T1000 (cell line): Measurements from ENCODE around the gene LONP2.
A peak's percentile ranks its signal among the peaks of the same experiment; 100 is the strongest.
"Not testable (repeated sequence)": the region's sequence is repeated elsewhere in the genome, so short reads cannot be mapped to it uniquely, and the experiment has no call there.

Source experiments
- DNase-seq: peaks from one replicate; lab custom pipeline; 2025; ENCODE audit warnings: mixed read lengths; lab: John Stamatoyannopoulos, UW

The LONP2 gene

DNA sequence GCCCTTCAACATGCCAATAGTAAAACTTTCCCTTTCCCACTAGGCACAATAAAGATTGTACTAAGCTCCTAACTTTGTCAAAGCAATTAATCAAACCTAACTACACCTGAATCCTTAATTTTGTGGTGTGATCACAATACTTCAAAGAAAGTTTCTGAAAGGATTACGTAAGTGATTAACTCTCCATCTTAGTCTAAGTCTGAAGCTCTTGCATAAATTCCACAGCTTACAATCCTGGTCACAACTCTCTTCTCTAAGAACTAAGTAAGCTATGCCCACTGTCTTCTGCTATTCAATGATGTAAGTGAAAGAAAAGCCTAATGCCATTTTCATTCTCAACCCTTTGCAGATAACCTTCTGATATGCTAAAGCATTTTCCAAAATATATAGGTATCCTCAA is 125.7 kb downstream of the LONP2 start:
- no peak for DNase-seq

DNA sequence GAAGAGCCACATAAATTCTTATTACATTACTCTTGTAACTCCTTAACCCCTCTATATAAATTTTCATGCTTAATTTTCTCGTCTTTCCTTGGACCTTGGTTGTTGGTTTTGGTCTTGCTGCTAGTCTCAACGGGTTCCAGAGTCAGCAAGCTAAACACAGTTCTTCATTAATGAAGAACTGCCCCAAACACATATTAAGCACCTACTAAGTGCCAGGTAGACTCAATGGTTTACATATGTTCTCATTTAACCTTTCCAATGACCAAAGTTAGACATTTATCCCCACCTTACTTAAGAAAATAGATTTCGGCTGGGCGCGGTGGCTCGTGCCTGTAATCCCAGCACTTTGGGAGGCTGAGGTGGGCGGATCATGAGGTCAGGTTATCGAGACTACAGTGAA is 126.1 kb downstream of the LONP2 start:
- DNase-seq, result no peak

DNA sequence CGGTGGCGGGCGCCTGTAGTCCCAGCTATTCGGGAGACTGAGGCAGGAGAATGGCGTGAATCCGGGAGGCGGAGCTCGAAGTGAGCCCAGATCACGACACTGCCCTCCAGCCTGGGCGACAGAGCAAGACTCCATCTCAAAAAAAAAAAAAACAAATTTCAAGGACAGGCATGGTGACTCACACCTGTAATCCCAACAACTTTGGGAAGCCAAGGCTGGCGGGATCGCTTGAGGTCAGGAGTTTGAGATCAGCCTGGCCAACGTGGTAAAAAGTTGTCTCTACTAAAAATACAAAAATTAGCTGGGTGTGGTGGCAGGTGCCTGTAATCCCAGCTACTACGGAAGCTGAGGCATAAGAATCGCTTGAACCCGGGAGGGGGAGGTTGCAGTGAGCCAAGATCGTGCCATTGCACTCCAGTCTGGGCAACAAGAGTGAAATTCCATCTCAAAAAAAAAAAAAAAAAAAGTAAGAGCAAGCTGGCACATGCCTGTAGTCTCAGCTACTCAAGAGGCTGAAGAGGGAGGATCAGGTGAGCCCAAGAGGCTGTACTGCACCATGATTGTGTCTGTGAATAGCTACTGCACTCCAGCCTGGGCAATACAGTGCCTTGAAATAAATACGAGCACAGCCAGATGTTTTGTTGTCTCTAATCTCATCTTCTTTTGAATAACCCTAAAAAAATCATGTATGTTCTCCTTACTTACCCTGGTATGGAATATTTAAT is 126.7 kb downstream of the LONP2 start:
- not testable (repeated sequence) for DNase-seq

DNA sequence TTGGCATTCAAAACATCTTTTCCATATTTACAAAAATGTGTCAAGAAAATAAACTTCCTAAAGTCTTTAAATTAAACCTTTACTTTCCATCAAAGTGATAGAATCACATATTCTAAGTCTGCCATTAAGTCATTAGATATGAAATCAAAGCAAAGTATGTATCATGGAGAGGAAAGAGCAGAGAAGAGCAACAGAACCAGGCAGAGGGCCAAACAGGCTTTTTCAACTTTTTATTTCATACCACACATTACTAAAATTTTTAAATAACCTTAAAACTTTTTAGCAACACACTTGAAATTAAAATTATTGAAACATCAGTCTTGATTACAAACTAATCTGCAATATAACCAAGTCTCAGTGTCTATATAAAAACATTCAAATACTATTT is 127.3 kb downstream of the LONP2 start:
- DNase-seq, result no peak

DNA sequence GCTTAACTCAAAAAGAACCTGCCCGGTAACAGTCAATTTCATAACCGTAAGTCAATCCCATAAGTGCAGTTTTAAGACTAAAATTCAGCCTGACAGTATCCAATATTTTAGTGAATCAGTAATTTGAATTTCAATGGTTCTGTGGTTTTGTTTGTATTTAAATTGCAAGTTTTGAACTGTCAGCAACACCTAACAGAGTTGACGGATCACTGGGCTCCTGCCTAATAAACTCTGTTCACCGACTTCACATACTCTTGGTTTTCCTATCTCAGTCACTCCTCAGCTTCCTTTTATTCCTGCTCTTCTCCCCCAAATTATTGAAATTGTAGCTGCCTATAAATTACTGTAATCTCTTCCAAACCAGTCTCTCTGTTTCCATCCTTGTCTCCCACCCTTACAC is 128.6 kb downstream of the LONP2 start:
- no peak for DNase-seq

DNA sequence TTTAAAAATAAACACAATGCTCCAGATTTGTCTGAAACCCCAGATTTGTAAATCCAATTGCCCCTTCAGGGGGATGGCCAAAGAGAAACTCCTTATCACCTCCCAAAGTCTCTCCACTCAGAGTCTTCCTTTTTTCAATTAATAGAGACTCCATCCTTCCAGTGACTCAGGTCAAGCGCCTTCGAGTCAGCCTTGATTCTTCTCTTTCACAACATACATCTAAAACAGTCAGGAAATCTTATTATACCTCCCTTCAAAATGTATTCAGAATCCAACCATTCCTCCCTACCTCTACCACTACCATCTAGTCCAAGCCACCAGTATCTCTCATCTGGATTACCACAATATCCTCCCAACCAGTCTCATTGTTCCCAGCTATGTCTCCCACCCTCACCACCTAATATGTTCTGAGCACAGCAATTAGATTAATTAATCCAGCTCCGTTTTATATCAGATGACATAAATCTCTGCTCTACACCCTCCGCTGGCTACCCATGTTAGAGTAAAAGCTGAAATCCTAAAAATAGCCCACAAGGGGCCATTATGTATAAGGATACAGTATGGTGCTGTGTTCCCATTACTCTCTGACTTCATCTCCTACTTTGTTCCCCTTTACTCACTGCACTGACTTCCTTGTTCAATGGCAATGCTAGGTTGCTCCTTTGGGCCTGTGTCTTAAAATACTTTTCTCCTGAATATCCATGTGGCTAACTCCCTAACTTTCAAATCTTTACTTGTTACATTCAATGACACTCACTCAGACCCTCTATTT is 129.3 kb downstream of the LONP2 start:
- DNase-seq, result no peak

DNA sequence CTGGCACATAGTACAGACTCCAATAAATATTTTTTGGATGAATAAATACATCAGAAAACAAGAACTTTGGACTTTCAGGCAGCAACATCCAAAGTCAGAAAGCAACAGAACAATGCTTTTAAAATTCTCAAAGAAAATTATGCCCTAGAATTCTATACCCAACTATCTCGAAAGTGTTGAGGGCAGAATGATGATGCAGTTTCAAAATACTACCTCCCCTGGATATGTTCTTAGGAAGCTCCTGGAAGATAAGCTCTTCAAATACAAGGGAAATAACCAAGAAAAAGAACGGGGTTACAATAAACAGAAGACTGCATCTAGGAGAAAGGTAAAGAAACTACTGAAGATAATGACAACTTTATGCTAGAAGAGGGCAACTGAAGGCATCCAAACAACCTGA is 130.2 kb downstream of the LONP2 start:
- DNase-seq, result no peak

DNA sequence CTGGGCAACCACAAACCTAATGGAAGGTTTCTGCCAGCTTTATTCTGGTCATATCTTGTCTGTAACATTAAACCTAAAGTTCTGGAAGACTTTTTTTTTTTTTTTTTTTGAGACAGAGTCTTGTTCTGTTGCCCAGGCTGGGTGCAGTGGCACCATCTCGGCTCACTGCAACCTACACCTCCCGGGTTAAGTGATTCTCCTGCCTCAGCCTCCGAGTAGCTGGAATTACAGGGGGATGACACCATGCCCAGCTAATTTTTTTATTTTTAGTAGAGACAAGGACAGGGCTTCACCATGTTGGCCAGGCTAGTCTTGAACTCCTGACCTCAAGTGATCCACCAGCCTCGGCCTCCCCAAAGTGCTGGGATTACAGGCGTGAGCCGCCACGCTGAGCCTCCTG is 133.2 kb downstream of the LONP2 start:
- DNase-seq, result not testable (repeated sequence)

DNA sequence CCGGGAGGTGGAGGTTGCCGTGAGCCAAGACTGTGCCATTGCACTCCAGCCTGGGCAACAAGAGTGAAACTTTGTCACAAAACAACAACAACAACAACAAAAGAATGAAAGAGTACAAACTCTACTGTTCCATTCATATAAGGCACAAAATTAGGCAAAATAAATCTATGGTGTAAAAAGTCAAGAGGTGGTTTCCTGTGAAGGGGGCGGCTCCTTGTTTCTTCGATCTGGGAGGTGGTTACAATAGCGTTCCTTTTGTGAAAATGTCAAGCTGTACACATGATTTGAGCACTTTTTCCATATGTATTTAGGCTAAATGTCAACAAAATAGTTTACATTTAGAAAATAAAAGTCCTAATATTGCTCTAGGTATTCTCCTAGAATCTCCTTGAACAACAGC is 134.2 kb downstream of the LONP2 start:
- no peak for DNase-seq

DNA sequence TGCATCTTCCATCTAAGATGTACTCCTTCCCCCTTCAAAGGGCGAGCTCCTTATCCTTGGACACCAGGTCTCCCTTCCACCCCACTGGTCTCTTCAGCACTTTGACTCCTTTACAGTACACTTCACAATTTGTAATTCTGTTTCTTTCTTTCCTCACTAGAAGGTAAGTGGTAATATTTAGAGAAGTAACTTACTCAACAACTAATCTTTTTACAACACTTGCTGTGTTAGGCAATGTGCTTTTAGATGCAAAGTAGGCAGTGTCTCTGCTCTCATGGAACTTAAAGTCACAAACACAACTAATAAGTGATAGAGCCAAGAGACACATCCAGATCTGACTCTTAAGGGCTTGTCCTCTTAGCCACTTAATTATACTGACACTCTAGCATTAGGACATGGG is 134.7 kb downstream of the LONP2 start:
- DNase-seq, result no peak

DNA sequence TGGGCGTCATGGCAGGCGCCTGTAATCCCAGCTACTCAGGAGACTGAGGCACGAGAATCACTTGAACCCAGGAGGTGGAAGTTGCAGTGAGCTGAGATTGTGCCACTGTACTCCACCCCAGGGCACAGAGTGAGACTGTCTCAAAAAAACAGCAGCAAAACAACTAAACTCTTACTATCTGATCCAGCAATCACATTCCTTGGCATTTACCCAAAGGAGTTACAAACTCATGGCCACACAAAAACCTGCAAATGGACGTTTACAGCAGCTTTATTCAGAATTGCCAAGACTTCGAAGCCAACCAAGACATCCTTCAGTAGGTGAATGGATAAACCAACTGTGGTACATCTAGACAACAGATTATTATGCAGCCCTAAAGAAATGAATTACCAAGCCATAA is 137.1 kb downstream of the LONP2 start:
- no peak for DNase-seq

DNA sequence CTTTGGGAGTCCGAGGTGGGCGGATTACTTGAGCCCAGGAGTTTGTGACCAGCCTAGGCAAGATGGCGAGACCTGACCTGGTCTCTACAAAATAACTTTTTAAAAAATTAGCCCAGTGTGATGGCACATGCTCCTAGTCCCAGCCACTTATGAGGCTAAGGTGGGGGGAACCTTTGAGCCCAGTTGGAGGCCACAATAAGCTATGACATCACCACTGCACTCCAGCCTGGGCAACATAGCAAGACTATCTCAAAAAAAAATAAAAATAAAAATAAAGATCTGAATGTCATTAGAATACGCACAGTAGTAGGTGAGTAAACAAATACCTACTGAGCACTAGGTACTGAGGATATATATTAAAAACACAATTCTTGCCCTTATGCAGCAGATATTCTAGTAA is 138.0 kb downstream of the LONP2 start:
- no peak for DNase-seq

DNA sequence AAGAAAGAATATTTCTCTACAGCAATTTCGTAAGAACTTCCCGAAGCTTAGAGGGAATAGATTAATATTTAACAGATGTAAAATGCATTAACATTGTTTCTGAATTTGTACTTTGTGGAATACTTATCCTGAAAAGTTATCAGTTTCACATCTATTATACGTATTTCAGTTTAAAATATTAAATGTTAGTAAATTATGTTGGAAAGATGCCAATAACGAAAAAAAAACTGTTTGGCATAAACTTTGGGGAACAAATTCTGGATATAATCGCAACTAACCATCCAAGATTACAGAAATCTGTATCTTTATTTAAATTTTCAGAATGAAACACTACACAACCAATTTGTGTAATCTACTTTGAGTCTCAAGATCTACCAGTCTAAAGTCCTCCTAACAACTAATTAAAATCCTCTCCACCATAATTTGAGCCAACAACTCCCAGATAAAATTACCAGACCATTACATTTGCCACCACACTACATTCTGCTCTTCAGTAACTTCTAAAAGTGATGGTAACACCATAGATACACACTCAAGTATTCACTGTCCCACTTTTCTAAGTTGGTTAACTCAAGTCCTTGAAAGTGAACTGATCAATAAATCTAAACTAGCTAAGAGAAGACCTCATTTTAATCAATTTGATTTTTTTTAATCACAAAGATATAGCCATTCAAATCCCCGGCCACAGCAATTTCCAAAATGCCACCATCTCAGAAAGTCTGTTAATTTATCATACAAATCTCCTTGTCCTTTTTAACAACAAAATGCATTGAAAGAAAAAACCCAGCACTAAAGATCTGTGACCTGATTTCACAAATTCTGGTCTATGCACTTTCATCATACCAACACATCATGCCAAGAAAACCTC is 139.1 kb downstream of the LONP2 start:
- no peak for DNase-seq

DNA sequence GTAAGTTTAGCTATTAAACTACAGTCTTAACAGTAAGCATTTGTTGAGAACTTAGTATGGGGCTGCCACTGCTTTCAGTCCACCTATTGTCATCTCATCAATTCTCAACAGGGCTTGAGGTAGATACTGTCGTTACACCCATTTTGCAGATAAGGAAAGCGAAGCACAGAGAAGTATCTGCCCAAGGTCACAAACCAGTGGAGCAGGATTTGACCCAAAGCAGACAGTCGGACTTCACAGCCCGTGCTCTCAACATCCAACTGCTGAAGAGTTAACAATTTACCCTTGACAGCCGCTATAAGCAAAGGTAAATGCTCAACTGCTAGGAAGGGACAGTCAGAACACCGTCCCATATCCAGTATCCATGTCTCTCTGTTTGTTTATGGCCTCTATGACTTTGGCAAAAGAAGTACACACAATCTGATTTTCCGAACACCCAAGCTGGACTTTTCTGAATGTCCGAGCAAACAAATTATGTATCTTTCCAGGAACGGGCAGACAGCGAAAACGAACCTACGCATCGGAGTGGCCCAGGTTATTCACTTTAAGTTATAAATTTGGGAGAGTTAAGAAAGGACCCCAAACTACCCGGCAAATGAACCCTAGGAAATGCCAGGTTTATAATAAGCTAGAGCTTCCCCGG is 139.9 kb downstream of the LONP2 start:
- DNase-seq, result no peak

DNA sequence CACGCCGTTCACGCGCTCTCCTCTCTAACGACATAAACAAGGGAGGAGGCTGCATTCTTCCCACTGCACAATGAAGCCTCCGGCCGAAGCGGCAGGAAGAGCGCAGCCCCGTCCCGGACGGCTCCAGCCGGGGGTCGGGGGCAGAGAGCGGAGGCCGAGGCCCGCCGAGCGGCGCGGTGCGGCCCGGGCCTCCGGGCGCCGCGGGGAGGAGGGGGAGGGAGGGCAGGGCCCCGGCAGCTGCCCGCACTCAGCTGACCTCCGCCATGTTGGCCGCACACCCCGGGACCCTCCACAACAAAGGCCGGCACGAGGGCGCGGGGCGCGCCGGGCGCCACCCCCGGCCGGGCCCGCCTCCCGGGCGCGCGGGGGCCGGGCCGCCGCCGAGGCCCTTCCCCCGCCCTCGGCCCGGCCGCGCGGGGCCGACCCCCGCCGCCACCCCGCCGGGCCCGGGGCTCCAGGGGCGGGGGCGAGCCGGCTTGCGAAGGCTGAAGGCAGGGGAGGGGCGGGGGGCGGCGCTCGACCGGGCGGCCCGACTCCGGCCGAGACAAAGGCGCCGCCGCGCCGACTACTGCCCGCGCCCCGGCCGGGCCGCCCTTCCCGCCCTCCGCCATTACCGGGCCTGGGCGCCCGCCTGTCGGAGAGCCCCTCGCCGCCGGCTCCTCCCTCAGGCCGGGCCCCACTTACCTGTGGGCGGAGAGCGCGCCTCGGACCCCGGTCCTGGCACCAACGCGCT is 140.6 kb downstream of the LONP2 start:
- no peak for DNase-seq

DNA sequence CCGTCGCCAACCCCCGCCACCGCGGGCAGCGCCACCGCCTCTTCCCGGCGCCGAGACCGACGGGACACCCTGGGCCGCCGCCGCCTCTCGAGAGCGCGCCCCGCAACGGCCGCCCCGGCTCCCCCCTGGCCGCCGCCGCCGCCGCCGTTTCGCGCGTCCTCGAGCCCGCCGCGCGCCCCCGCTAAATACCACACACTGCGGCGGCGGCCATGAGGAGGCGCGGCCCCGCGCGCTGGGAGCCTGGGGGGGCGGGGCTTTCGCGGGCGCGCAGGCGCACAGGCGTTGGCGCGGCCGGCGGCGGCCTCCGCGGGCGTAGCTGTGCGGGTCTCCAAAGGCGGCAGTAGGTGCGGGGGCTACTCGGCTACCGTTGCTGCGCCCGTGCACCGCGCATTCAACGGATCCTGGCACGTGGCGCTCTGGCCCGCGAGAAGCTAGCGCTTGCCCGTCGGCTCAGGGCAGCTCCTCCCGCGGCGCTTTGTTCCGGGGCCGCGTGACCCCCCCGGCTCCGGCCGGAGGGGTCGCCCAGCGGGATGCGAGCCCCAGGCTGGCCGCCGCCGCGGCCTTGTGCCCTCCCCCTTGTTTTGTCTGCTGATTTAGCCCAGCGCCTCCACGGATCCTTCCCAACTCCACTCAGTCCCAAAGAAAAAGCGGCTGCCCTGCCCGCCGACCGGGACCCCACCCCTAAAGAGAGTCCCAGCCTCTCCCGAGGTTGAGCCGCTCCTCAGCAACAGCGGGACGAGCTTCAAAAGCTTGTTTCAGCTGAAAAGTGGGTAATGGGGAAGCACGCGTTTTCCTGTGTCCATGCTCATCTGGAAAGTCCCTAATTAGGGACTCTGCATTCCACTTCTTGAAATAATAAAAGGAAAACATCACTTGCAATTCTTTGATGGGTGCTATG is 141.4 kb downstream of the LONP2 start, which contains the start of gene SIAH1:
TSS of gene SIAH1 (minus strand) at position 161 of the 898 bp plus-strand sequence. CDS start 22,985 bp downstream, outside the sequence.
- DNase-seq, result peak; percentile 69

DNA sequence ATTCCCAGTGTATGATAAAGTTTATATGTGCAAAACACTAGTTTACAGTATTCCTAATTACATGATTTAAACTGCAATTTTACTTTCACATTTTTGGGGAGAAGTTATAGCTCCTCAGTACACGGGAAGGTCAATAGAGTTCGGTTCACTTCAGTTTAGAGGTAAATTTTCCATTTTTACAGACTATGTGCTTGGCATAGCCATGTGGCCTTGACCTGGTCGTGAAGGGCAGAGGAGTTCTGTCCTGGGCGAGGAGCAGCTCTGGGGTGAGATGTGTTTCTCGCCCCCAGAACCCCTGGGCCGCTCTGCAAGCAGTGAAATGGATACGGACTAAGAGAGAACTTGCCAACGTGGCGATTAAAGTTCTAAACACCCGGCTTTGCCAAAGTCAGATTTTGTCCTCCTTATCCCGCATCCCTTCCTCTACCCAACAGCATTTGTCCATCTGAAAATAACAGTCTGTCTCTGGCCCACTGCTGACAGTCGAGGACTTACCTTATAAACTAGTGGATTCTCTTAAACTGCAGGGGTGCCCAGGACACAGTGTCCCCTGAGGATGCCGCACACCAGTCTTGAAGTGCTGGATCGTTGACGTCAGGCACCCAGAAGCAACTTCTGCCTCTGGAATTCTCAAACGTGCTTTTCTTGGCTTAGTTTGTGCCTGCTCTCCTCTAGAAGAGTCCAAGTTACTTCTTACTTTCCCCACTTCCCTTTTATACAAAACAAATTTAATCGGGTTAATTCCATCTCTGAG is 142.6 kb downstream of the LONP2 start:
- DNase-seq, result no peak

DNA sequence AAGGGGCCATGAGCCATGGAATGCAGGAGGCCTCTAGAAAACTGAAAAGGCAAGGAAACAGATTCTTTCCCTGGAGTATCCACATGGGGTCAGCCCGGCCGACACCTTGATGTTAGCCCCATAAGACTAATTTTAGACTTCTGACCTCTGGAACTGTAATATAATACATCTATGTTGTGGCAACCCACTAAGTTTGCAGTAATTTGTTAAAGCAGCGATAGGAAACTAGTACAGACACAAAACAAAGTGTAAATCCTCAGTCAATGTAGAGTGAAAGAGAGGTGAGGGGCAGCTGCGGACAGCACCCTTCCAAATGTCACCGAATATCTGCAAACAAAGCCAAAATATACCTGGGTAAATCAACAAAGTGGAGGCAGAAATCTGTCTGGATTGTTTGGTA is 148.3 kb downstream of the LONP2 start:
- no peak for DNase-seq
